HG02623 (cell line): ENCODE measurements around the gene HOXA10.

Source experiments
- ATAC-seq: cut with Tn5 transposase; IDR thresholded peaks from one replicate; pipeline ENCODE4 v1.9.1; 2021; ENCODE audit warnings: moderate library complexity; ENCODE audit not compliant: unreplicated experiment

HOXA10 gene

DNA sequence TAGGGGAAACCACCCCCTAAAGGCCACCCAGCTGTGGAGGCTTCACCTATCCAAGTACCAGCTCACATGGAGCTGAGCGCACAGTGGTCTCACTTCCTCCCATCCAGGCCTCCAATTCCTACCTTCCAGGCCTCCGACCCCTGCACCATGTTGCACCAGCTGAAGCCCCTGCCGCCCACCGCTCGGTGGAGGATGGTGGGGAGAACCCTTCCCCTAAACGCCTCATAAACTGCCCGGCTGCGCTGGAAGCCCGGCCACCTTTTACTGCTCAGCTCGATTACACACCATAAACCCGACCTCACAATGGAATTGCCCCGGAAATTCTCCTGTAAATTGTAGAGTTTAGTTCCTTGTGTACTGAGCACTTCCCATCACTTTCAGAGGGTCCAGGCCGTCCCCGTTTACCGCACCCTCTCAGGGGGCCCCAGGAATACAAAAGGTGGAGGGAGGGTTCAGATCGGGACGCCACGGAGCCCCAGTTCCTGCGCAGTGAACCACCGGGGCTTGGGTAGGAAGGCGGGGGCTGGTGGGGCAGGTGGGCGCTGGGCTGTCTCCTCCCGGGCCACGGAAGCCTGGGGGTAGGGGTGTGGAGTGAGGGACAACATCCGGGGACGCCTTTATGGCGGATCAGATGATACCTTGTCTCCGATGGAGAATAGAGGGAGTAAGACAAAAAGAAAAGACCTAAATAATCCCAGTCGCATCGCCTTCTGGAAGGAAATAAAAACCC, 16.3 kb downstream of the HOXA10 start:
- no peak for ATAC-seq

- no peak for ATAC-seq
These were observed 17.0 kb downstream of the HOXA10 start for GRCh38 chr7:27156916-27157701.

DNA sequence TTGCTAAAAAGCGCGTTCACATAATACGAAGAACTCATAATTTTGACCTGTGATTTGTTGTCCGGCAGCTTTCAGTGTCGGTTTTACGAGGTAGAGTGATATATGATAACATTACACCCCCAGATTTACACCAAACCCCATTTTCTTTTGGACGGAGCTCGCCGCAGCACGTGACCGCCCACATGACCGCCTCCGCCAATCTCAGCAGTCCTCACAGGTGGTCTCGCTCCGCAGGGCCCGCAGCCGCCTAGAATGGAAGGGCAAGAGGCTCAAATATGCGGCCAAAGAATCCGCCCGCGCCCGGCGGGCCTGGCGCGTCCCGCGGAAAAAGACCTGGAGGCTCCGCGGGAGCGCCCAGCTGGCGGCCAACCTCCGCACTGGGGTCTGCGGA, 17.6 kb downstream of the HOXA10 start, which contains the start of gene HOXA7:
Gene HOXA7 (minus strand): TSS at position 168 of the 391 bp plus-strand sequence. CDS start 130 bp downstream, at position 38.
- ATAC-seq: no peak

DNA sequence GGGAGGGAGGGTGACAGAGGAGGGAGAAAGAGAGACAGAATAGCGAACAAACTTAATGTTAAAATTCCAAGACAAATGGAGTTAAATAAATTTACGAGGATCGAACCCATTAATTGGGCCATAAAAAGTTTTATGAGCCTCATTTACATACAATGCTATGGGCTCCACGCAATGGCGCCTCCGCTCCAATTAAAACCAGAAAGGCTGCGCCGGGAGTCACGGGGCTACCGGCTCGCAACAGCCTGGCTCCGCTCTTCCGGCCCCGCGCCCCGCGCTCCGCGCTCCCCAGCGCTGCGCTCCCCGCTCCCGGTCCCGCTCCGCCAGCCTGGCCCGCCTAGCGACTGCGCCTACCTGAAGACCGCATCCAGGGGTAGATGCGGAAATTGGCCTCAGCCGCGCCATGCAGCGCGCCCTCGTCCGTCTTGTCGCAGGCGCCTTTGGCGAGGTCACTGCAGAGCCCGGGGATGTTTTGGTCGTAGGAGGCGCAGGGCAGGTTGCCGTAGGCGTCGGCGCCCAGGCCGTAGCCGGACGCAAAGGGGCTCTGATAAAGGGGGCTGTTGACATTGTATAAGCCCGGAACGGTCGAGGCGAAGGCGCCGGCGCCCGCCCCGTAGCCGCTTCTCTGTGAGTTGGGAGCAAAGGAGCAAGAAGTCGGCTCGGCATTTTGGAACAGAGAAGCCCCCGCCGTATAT, 18.2 kb downstream of the HOXA10 start:
- ATAC-seq: no peak

DNA sequence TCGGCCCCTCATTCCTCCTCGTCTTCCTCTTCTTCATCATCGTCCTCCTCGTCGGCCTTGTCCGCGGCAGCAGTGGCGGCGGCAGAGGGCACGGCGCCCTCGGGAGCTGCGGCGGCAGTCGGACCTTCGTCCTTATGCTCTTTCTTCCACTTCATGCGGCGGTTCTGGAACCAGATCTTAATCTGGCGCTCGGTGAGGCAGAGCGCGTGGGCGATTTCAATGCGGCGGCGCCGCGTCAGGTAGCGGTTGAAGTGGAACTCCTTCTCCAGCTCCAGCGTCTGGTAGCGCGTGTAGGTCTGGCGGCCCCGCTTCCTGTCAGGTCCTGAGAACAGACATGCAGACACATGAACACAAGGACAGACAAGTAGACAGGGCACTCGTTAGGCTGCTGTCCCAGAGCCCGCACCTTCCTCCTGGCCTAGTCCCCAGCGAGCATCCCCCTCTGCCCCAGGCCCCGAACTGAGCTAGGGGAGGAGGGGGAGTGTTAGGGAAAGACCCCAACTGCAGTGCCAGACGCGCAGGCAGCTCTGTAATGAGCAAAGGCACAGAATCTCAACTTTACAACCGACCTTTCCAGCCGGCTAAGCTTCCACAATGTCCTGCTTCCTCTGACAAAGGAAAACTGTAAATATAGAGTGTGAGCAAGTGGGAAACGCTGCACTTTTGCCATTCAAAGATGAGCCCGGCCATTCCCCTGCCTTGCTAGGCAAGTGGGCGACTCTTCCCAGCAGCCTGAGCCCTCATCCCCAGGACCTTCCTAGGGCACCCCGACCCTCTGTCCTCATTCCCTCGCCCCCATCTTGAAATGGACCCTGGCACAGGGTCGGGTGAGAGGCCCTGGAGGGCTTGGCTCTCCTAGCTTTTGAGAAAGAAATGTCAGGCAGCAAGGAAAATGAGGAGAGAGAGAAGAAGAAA, 19.0 kb downstream of the HOXA10 start:
- ATAC-seq: no peak

DNA sequence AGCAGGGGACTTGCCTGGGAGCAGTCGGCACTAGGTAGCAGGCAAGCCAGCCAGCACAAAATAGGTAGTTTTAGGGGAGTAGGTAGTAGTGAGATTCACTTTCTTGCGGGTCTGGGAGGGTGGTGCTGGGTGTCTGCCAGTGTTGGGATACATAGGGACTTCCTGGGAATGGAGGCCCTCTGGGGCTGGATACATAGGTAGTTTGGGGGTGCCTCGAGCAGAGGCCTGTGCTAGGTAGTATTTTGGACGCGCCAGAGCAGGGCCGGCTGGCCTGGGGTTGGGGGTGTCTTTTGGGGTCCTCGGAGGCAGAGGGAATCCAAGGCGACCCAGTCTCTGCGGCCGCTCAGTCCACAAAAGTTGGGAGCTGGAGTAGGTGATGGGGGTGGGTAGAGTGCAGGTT, 19.8 kb downstream of the HOXA10 start:
- no peak for ATAC-seq

GRCh38 chr7:27153526-27153925, 20.6 kb downstream of the HOXA10 start:
- ATAC-seq: no peak

DNA sequence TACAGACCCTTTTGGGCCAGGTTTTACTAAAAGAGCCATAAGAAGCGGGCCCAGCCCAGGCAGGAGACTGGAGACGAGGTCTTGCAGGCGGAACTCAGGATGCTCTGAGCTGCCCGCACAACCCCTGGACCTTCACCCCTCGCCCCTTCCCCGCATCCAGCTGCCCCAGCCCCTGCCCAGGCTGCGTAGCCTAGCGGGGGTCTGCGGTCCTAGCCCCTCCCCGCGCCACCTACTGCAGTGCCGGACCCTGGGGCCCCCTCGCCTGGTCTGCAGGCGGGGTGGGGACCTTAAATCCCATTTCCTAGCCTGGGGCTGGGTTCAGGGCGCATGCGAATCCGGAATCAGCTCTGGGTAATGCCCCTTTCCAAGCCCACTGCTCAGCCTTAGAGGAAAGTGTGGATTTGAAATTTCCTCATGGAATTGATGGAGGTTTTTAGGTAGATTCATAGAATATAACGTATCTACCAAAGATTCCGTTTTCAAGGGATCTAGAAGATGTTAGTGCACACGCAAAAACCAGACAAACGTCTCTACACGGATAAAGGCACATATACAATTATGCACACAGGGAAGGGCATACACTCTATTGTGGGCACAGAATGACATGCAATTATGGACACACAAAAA, 21.2 kb downstream of the HOXA10 start:
- ATAC-seq: no peak

DNA sequence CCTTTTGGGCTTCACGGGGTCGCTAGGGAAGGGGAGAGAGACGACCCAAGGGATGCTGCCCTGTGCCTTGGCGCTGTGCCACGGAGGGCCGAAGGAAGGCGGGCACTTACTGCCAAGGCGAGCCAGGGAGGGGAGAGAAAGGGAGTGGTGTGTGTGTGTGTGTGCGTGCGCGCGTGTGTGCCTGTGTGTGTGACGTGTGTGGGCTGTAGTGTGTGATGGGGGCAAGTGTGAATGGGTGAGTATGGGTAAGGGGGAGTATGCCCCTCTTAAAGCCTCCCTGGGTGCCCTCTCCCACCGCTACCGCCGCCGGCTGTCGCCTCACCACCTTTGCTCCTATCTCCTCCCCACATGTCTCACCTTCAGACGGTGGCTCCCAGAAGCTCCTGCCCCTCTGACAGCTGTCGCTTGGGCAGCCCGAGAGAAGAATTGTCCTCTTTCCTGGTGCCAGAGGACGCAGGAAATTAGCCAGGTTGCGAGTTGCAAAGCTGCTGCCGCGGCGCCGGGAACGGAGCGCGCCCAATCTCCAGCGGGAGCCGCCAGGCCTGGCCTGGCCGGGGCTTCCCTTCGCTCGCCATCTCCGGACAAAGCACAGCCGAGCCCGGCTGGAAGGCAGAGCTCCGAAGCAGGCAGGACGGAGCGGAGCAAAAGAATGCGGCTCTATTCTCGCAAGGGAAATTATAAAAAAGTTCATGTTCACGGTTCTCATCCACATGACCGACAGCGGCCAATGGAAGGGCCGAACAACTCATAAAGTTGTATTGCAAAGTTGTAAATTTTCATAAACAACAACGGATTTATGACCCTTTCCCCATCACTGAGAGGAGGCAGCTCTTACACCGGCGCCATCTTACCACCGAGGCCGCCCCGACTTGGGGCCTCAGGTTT, 21.9 kb downstream of the HOXA10 start, which contains the start of gene HOXA3:
Gene HOXA3 (minus strand): TSS at position 653 of the 885 bp plus-strand sequence. CDS start 41,943 bp downstream, outside the sequence.
- ATAC-seq: no peak

DNA sequence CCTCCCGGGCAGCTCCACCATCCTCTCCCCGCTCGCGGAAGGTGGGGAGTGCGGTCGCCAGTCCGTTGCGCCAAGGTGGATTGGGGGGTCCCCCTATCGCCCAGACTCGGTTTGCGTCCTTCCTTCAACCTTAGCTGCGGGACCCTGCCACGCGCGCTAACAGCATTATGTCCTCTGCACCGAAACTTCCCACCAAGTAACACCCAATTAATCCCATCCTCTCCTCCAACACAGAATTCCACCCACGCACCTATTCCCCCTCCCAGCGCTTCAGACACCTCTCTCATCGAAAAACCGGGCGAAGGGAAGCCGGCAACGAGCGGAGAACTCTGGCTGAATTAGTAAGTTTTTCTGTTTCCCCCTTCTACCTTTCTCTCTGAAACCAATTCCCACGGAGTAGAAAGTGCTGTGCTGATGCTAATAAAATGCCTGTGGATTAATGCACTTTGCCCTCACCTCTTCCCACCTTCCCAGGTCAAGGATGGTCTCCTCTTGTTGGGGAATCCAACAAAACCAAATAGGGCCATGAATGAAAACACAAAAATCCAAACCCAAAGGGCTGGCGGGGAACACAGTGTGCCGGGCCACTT, 22.7 kb downstream of the HOXA10 start:
- ATAC-seq: no peak

GRCh38 chr7:27150568-27151340, 23.4 kb downstream of the HOXA10 start:
- no peak for ATAC-seq

DNA sequence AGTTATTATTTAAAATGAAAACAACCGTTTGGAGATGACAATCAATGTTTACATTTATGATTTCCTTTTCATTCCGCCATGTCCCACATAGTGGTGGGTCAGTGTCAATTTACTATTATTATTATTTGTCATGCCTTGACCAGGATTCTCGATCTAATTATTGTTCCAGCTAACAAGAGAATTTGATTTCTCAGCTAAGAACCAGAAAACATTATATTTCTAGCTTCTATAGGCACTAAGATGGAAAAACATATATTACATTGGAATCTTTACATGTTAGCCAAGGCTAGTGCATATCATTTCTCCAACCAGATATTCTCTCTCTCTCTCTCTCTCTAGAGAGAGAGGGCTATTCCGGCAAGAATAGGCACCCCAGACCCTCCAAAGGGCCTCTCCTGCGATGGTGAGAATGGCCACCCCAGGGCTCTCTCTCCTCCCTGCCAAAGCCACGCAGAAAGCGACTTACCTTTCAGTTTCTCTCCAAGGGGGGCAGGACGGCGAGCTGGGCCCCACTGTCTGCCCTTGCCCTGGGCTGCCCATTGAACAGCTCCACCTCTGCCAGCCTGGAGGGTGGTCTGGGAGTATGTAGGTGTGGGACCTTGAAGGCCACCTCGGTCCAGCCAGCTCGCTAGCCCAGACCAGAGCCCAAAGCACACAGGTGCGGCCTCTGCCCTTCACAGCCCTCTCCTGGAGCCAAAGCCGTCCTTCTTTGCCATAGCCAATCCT, 24.1 kb downstream of the HOXA10 start:
- no peak for ATAC-seq

DNA sequence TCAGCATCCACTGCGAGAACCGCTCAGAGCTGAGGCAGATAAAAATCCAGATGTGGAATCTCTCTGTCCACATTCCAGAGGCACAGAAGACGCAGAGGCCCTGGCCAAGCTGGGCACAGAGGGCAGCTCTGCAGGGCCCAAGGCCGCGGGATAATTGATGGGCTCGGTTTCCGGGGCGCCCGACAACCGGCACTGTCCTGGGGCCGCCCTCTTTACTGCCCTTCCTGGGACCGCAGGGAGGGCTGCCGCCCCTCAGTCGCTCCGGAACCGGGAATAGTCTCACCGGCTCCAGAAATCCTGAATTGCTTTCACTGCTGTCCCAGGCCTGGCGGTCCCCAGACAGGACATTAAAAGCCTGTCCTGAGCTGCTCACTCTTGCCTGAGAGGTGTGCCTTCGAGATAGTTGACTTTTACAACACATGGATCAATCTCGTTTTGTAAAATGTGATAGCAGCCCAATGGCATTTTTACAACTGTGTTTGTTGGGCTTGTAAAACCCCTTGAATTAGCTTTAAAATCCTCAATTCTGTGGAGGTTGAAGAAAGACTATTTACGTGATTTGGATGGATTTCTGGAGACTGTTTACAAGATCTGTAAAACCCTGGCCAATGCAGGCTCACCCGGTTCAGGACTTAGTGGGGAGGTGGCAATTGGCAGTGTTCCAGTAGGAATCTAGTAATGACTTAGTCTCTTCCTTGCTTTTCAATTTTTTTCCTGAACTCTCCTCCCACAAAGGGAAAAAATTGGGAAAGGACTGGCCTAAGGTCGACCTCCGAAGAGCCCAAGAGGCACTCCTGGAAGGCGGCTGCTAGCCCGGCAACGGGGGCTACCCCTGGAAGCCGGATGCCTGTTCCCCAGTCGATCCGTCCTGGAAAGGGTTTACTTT, 25.1 kb downstream of the HOXA10 start:
- ATAC-seq: no peak

DNA sequence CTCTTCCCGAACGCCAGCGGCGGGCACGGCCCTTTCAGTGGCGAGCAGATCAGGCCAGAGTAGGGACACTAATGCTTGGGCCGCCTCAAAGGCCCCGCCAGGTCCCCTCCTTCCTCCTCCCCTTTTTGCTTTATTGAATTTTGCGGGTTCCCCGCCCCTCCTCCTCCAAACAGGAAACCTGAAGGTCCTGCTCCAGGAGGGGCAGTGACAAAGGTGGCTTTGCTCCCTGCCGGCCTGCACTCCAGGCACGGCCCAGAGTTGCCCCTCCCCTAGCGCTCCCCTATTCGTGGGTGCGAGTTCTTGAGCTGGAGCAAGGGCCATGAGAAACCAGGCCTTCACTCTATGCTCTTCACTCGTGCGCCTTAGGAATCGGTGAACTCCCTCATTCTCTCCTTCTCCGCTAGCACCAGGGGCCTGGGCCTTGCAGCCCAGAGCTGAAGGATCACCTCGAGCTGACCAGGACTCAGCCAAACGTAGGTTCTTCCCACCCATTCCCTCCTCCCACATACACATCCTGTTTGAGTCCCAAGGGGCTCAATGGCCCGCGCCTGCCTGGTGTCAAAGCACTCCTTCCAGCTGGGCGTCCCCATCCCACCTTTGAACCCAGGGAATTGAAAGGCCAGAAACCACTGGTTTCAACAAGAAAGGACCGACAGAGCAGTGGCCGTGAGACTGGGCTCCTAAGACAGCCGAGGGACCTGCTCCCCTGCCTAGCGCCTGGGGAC, 25.9 kb downstream of the HOXA10 start:
- no peak for ATAC-seq

DNA sequence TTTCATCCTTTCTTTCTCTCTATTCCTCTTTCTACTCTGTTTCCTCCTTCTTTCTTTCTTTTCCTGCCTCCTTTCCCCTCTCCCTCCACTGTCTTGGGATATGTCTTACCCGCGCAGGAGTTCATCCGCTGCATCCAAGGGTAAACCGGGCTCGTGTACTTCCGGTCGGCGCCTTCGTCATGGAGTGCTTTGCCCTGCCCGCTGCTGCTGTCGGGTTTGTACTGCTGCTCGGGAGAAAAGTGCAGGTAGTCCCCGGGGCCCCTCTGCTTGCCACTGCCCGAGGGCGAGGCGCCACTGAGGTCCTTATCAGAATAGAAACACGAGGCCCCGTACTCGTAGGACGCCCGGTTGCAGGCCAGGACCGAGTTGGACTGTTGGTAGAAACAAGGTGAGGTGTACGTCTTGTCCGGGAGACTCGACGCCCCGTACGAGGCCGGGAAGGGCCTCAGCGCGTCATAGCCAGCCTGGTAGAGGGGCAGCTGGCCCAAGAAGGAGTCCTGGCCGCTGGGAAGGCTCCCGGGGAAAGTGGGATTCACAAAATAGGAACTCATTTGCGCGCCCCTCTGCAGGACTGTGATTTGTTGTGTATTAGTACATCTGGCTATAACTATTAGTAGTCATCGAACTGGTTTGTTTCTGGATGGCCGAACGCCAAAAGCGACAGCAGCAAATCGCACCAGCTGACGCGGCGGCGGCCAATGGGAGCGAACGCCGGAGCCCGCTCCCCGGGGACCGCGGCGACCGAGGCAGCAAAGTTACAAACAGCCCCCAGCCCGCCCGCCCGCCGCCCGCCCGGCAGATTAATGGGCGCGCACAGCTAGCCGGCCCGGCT, 26.7 kb downstream of the HOXA10 start, which contains the start of gene HOXA6:
Gene HOXA6 (minus strand): TSS at position 576 of the 832 bp plus-strand sequence. CDS start 25 bp downstream, at position 551.
- no peak for ATAC-seq
